DMS 273 treated with DMSO at 0.1 percent for 48 hours (cell line): ENCODE data around the gene OSR1.
A peak's percentile ranks its signal among the peaks of the same experiment; 100 is the strongest.

ENCODE experiments used
- DNase-seq: peaks from one replicate; lab custom pipeline; 2025; lab: John Stamatoyannopoulos, UW

OSR1 gene

GRCh38 chr2:19357402-19358241, 801 bp downstream of the OSR1 start:
- no peak for DNase-seq

GRCh38 chr2:19356545-19357401, 1.6 kb downstream of the OSR1 start:
- no peak for DNase-seq

- DNase-seq: no peak
These were observed 2.4 kb downstream of the OSR1 start for GRCh38 chr2:19355931-19356544.

- DNase-seq: no peak
These were observed 3.0 kb downstream of the OSR1 start for GRCh38 chr2:19355416-19355821.

- DNase-seq: no peak
These were observed 3.4 kb downstream of the OSR1 start for GRCh38 chr2:19355014-19355405.

GRCh38 chr2:19353721-19354050, 4.7 kb downstream of the OSR1 start:
- no peak for DNase-seq

- no peak for DNase-seq
These were observed 5.3 kb downstream of the OSR1 start for GRCh38 chr2:19352946-19353720.

DNA sequence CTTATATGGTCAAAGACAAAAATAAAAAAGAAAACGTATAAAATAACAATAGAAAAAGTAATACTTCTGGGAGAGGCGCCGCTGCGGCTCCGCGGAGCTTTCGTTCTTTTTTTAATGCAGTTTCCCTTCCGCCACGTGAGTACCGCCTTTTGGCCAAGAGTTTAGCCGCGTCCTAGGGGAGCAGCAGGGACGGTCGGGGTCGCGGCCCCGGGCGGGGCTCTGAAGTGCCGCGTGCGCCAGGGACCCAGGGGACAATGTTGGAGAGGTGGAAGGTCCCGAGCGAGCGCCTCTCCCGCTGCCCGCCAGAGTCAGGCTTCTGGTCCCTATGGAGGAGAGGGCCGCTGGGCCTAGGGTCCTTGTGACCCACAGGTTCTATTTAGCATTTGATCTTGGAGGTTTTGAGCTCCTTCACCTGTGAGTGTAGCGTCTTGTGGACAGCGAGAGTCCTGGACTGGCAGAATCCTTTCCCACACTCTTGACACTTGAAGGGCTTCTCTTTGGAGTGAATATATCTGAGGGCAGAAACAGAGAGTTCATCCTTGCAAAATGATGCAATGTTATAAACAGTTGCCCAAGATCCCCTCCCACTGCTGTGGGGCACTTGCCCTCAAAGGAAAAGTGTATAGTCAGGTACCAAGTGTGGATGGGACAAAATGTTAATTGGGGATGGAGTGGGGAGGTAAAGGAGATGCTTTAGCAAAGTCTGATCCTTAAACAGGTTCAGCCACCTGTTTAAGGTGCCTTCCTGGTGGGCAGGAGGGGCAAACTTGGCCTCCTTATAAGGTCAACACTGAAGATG, 6.3 kb downstream of the OSR1 start:
- DNase-seq: no peak

GRCh38 chr2:19351499-19351898, 6.9 kb downstream of the OSR1 start:
- DNase-seq: no peak

DNA sequence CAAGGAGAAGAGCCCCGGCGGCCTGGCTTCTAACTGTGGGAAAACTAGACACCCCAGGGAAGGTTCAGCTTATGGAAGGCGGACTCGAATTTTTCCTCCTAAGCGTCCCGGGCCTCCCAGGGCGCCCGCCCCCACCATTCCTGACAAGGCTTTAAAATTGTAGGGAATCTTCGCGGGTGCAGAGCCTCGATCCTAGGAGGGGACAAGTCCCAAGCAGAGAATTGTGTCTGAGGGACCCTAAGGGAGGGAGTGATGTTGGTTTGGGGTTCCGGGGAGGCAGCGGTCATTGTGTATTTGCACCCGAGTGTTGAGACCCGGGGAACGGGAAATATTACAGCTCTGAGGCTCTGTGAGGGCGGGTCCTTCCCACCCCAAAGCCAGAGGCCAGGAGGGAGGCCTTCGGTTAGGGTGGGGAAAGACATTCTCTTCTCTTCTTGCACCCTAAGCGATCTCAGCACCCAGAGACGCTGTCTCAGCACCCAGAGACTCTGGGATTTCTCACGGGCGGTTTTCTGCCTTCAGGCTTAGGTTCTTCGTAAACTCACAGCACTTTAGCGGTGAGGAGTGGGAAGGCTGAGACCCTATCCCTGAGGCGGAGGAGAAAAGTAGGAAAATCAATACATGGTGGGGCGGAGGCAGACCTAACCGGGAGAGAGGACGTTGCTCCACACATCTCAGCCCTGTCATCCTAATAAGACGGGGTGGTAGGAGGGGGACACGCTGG, 7.6 kb downstream of the OSR1 start:
- DNase-seq: no peak

DNA sequence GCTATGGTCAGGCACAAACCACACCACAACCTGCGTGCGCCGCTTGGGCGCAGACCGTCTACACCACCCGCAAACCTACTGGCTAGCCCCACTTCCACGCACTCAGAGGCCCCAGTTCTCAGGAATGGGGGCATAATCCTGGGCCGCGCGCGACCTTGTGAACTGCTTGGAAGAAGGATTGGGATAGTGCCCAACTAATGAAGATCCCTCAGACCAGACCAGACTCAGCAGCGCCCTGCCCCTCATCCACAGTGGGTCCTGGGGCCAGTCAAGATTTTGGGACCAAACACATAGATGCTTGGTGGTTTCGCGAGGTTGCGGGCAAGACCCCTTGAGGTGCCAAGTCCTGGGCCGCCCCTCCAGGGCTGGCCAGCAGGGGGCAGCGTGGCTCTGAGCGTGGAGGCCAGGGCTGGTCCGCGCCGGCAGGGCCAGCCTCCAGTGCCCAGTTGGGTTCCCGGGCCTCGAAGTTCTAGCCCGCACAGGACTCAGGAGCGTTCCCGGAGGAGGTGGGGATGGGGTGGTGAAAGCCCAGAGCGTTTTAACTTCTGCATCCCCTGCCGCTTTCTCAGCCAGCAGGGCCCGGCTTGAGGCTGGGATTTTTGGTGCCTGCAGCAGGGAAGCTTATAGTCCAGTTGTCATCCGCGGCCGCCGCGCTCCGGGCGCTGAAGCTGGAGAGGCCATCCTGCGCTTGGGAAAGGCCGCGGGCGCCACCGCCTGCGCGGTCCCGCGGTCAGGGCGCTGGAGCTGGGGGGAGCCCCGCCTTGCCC, 8.3 kb downstream of the OSR1 start:
- no peak for DNase-seq

GRCh38 chr2:19348692-19349091, 9.7 kb downstream of the OSR1 start:
- DNase-seq: no peak

DNA sequence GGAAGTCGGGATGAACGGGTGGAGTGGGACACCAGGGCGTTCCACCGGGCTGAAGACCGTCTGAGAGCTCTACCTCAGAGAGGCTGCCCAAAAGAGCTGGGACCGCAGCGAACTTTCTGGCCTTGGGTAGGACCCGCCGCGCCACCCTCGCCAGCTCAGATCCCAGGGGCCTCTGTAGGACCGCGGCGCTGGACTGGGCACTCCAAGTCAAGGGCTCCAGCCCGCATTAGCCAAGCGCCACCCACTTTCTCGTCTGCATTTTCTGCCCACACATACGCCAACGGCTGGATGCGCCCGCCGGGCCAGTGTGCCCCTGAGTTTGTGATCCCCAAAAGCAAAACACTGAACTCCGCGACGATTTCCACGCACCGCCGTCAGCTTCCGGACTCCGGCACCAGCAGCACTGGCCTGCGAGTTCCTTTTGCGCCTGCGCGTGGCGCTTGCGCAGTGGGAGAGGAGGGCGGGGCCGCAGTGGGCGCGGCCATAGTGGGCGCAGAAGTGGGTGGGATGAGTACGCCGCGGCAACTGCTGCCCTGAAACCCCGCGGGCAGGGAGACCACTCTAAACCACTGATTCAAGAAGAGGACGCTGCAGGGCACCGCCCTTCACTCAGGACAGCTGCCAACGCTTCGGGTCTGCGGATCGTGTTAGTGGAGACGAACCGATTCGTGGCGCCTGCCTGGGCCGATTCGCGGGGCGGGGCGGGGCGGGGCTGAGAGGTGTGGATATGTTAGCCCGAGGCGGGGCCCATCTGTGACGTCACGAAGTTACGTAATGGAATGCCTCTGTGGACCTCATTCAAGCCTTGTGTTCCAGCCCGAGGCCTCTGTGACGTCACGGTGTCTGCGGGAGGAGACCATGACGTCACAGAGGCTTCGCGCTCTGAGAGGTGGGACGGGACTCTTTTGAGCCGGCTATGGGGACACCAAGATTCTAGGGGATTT, 10.5 kb downstream of the OSR1 start:
- DNase-seq: peak; percentile 69

DNA sequence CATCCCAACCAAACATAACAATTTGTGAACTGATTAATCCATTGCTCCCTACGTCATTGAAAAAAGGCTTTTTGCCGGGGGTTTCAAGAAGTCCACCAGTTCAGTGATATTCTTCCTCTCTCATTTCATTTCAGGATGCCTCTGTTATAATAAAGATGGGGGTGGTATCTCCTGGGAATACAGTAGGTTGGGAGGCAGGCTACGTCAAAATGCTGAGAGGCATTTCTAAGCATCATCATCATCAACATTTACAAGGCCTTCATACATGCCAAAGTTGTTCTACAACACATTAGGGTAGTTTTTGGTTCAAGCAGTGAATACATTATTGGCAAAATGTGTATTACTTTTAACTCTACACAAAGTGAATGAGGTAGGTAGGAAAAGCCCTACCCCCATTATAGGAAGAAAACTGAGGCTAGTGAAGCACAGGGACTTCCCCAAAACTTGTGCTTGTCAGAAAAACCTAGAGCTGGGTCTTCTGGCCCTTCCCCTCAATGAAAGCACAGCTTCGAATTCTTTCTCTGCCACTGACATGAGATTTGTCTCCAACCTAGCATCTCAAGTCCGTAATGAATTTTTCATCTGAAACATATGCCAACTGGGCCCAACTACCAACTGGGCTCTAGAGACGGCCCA, 11.3 kb downstream of the OSR1 start:
- no peak for DNase-seq

DNA sequence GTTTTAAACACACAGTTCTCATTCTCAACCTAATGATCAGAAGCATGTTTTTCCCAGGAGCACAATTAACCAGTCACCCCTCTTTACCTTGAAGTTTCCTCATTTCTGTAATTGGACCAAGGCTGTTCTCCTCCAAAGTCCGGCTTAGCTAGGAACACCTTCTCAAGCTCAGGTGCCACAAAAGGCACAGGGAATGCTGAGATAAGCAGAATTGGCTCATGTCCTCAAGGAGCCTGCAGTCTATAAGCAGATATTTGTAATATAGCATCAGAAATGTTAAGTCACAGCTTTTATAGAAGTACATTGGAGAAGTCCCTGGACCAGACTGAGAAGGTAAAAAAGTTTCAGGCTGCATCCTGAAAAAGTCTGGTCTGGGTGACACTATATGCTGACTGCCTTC, 20.7 kb downstream of the OSR1 start:
- no peak for DNase-seq

GRCh38 chr2:19337202-19337601, 21.2 kb downstream of the OSR1 start:
- DNase-seq: no peak

DNA sequence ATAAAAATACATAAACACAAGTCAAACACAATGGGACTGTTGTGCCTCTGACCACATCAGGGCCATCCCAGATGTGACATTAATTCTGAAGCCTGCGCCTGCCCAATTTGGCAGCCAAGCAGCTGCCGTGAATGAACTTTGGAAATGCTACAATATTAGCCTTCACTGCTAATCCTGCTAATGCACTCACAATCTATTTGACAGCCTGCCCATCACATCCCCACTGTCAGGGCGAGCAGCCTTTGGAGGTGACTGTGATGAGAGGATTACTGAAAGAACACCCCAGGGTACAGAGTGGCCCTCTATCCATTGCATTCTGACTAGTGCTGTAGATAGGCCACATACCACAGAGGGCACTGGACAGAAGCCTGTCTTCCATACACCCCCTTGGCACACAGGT, 21.6 kb downstream of the OSR1 start:
- DNase-seq: no peak

- no peak for DNase-seq
These were observed 25.9 kb downstream of the OSR1 start for GRCh38 chr2:19332503-19332902.
